Vagina (tissue), 2 donors: ENCODE results near the gene CDIP1.

Experiments used
- CTCF ChIP-seq, 3 experiments: fragments of 450-650 bp in 2 of 3; fragments of 200-600 bp in 1 of 3; sonication (generic) in 1 of 3; IDR thresholded peaks; one replicate each; pipeline ENCODE4 v1.5.1; 2017 to 2019; ENCODE audit warnings: antibody characterized with exemption in 3 of 3, mild to moderate bottlenecking in 2 of 3, moderate library complexity in 2 of 3
- POLR2A ChIP-seq, 2 donors: fragments of 450-650 bp; IDR thresholded peaks; one replicate each; pipeline ENCODE4 v1.6.1; 2017; ENCODE audit warnings: antibody characterized with exemption in 2 of 2, mild to moderate bottlenecking in 2 of 2, moderate library complexity in 2 of 2

- no peak for TF ChIP-seq POLR2A (IDR thresholded peaks at IDR 0.05)
- TF ChIP-seq CTCF (IDR thresholded peaks at IDR 0.05), result no peak
These were observed 69.6 kb downstream of the CDIP1 start for GRCh38 chr16:4468972-4469371.
